H9 (cell line): Measurements from ENCODE around the gene NHS. TPM values are rescaled to one million over a fixed set of nuclear protein-coding genes. Genes with fewer than 3 reads are reported as not detected.

Source experiments
- DNase-seq: peaks from one replicate; pipeline ENCODE4 v3.0.0-alpha.2; 2017
- H2AFZ ChIP-seq: one replicate; pipeline ENCODE4 v1.6.1; 2013; ENCODE audit warnings: mild to moderate bottlenecking, low read length, control low read depth, moderate library complexity
- H2AK5ac ChIP-seq: 2 replicates; pipeline ENCODE4 v1.6.1; 2013; ENCODE audit warnings: low read length, control low read depth, mixed read lengths; ENCODE audit not compliant: insufficient read length
- H2BK120ac ChIP-seq: one replicate; pipeline ENCODE4 v1.6.1; 2013; ENCODE audit warnings: low read depth, mild to moderate bottlenecking, low read length, control low read depth, inconsistent platforms; ENCODE audit not compliant: poor library complexity, severe bottlenecking
- H2BK12ac ChIP-seq: 2 replicates; pipeline ENCODE4 v1.6.1; 2013; ENCODE audit warnings: low read length, control low read depth, mixed read lengths, low read depth; ENCODE audit not compliant: insufficient read length
- H2BK15ac ChIP-seq: 2 replicates; pipeline ENCODE4 v1.6.1; 2013; ENCODE audit warnings: low read depth, low read length, control low read depth
- H2BK20ac ChIP-seq: one replicate; pipeline ENCODE4 v1.6.1; 2013; ENCODE audit warnings: low read depth, mild to moderate bottlenecking, low read length, control low read depth, inconsistent platforms; ENCODE audit not compliant: poor library complexity, severe bottlenecking
- H2BK5ac ChIP-seq: 2 replicates; pipeline ENCODE4 v1.6.1; 2013; ENCODE audit warnings: low read length, control low read depth, mixed read lengths; ENCODE audit not compliant: insufficient read length
- H3K14ac ChIP-seq: 2 replicates; pipeline ENCODE4 v1.6.1; 2013; ENCODE audit warnings: low read length, control low read depth; ENCODE audit not compliant: insufficient read depth
- H3K18ac ChIP-seq: 2 replicates; pipeline ENCODE4 v1.6.1; 2013; ENCODE audit warnings: low read depth, mild to moderate bottlenecking, mixed read lengths, low read length, control low read depth; ENCODE audit not compliant: insufficient read length
- H3K23ac ChIP-seq: 2 replicates; pipeline ENCODE4 v1.6.1; 2013; ENCODE audit warnings: low read length, control low read depth, mixed read lengths, low read depth; ENCODE audit not compliant: insufficient read length
- H3K23me2 ChIP-seq: 2 replicates; pipeline ENCODE4 v1.6.1; 2013; ENCODE audit warnings: low read depth, mild to moderate bottlenecking, mixed read lengths, low read length, control low read depth; ENCODE audit not compliant: insufficient read length, poor library complexity, severe bottlenecking
- H3K27ac ChIP-seq: 2 replicates; pipeline ENCODE4 v1.5.1; 2013; ENCODE audit warnings: low read length, control low read depth, mixed read lengths, low read depth; ENCODE audit not compliant: insufficient read length
- H3K27me3 ChIP-seq: 2 replicates; pipeline ENCODE4 v1.6.1; 2013; ENCODE audit warnings: low read length, control low read depth, inconsistent platforms; ENCODE audit not compliant: insufficient read depth
- H3K4ac ChIP-seq: 2 replicates; pipeline ENCODE4 v1.6.1; 2013; ENCODE audit warnings: low read depth, mild to moderate bottlenecking, control low read depth, inconsistent platforms, low read length, moderate library complexity
- H3K4me1 ChIP-seq: 2 replicates; pipeline ENCODE4 v1.6.1; 2013; ENCODE audit warnings: low read length, control low read depth, inconsistent platforms; ENCODE audit not compliant: insufficient read depth
- H3K4me2 ChIP-seq: 2 replicates; pipeline ENCODE4 v1.6.1; 2013; ENCODE audit warnings: low read length, control low read depth, mixed read lengths; ENCODE audit not compliant: insufficient read length, insufficient read depth
- H3K56ac ChIP-seq: 2 replicates; pipeline ENCODE4 v1.6.1; 2013; ENCODE audit warnings: low read depth, mild to moderate bottlenecking, mixed read lengths, low read length, control low read depth; ENCODE audit not compliant: insufficient read length
- H3K79me1 ChIP-seq: 2 replicates; pipeline ENCODE4 v1.6.1; 2013; ENCODE audit warnings: low read depth, mild to moderate bottlenecking, moderate library complexity, low read length, control low read depth, inconsistent platforms; ENCODE audit not compliant: insufficient read depth, poor library complexity, severe bottlenecking
- H3K79me2 ChIP-seq: 2 replicates; pipeline ENCODE4 v1.6.1; 2013; ENCODE audit warnings: low read length, control low read depth, inconsistent platforms; ENCODE audit not compliant: insufficient read depth
- H3K9ac ChIP-seq: 2 replicates; pipeline ENCODE4 v1.6.1; 2013; ENCODE audit warnings: low read length, control low read depth, mixed read lengths; ENCODE audit not compliant: insufficient read length; ENCODE audit errors: extremely low read depth
- H3K9me3 ChIP-seq: one replicate; pipeline ENCODE4 v1.6.1; 2013; ENCODE audit warnings: low read depth, low read length, inconsistent platforms; ENCODE audit not compliant: control insufficient read depth
- H3T11ph ChIP-seq: one replicate; pipeline ENCODE4 v1.6.1; 2013; ENCODE audit warnings: mild to moderate bottlenecking, low read length, control low read depth, inconsistent platforms
- H4K20me1 ChIP-seq: one replicate; pipeline ENCODE4 v1.6.1; 2013; ENCODE audit not compliant: control insufficient read depth, insufficient read length, insufficient read depth
- H4K5ac ChIP-seq: 2 replicates; pipeline ENCODE4 v1.6.1; 2013; ENCODE audit warnings: low read depth, mild to moderate bottlenecking, mixed read lengths, low read length, control low read depth; ENCODE audit not compliant: insufficient read length
- H4K8ac ChIP-seq: replicated peaks from 2 replicates; pipeline ENCODE4 v1.6.1; 2013; ENCODE audit warnings: low read length, control low read depth, mixed read lengths, low read depth; ENCODE audit not compliant: insufficient read length
- H4K91ac ChIP-seq: 2 replicates; pipeline ENCODE4 v1.6.1; 2013; ENCODE audit warnings: low read depth, mild to moderate bottlenecking, moderate library complexity, mixed read lengths, low read length, control low read depth; ENCODE audit not compliant: insufficient read length
- H3K27ac Mint-ChIP-seq, 3 experiments: 2 replicates in 2 of 3; 3 replicates in 1 of 3; pipeline ENCODE4 v1.8.0; 2020 to 2021; ENCODE audit warnings: mixed read lengths in 3 of 3, mild to moderate bottlenecking in 1 of 3, moderate library complexity in 1 of 3
- H3K27me3 Mint-ChIP-seq: 2 replicates; pipeline ENCODE4 v1.8.0; 2021; ENCODE audit warnings: low read depth, mild to moderate bottlenecking, moderate library complexity, mixed read lengths
- H3K36me3 Mint-ChIP-seq, 3 experiments: 2 replicates in 2 of 3; 3 replicates in 1 of 3; pipeline ENCODE4 v1.8.0; 2020 to 2021; ENCODE audit warnings: low read depth in 3 of 3, mixed read lengths in 3 of 3; ENCODE audit not compliant: insufficient read depth in 1 of 3
- H3K4me1 Mint-ChIP-seq, 2 experiments: 2 replicates each; pipeline ENCODE4 v1.8.0; 2020; ENCODE audit warnings: mixed read lengths in 2 of 2
- H3K4me3 Mint-ChIP-seq, 2 experiments: 2 replicates in 1 of 2; 3 replicates in 1 of 2; pipeline ENCODE4 v1.8.0; 2020 to 2021; ENCODE audit warnings: mild to moderate bottlenecking in 2 of 2, mixed read lengths in 2 of 2, moderate library complexity in 1 of 2
- H3K9me3 Mint-ChIP-seq, 2 experiments: 2 replicates in 1 of 2; 3 replicates in 1 of 2; pipeline ENCODE4 v1.8.0; 2020; ENCODE audit warnings: mild to moderate bottlenecking in 2 of 2, mixed read lengths in 2 of 2, moderate library complexity in 1 of 2
- WGBS: extraction: QIAGEN DNeasy Blood & Tissue Kit; methylation state at CpG from one replicate; pipeline ENCODE4 v1.1.7; 2013; ENCODE audit warnings: missing lambda C conversion rate, low lambda C conversion rate, mixed read lengths; ENCODE audit not compliant: insufficient read length; ENCODE audit errors: extremely low coverage; 5-methylcytosine and 5-hydroxymethylcytosine counted together
- total RNA-seq: library from RNA; stranded (reverse); gene quantifications from 2 replicates; pipeline ENCODE4 v1.2.1, GENCODE V29; 2021
- TF ChIP-seq, protein P1 (sequence below): fragments of 200-600 bp; sonication (generic); conservative IDR thresholded peaks from 3 replicates; pipeline ENCODE4 v1.8.0; 2021; ENCODE audit warnings: antibody characterized with exemption, mild to moderate bottlenecking

Gene NHS
- total RNA-seq, 1 experiment from 2014 or later, result 8.7 TPM

DNA sequence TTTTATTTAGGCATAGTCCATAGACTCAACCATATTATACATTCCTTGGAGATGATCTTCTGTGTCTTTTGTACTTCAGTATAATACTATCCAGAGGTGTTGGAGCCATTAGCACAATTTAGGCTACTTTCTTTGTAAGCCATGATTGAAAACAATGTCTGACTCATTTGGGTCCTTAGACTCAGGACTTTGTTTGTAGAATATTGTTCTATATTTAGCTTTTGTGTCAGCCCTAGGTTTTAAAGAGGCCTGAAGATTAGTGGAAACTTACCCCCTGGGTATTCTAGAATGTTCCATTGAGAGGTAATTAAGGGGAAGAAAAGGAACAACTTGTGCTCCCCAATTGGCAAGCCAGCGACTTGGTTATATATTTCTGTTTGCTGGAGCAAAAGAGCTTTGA, 217.1 kb downstream of the NHS start:
- Histone ChIP-seq H3K14ac (no peak overlapping the region), H4K20me1 (no peaks in the 10 kb centered on the region), H2AFZ (no peak overlapping the region), H3K4me2 (no peak overlapping the region), H3K79me1 (no peaks in the 10 kb centered on the region), H2BK120ac (no peak overlapping the region), H3T11ph (no peak overlapping the region), H3K56ac (no peak overlapping the region), H2BK12ac (no peak overlapping the region), H2BK5ac (no peak overlapping the region), H2BK20ac (no peak overlapping the region), H3K4me1 (no peaks in the 10 kb centered on the region), H3K23me2 (no peaks in the 10 kb centered on the region), H3K18ac (no peak overlapping the region), H3K27ac (no peak overlapping the region), H3K27me3 (no peaks in the 10 kb centered on the region; the same call in none of the 2 replicates), H3K4ac (no peak overlapping the region), H3K9me3 (no peaks in the 10 kb centered on the region), H2BK15ac (no peak overlapping the region), H3K23ac (no peak overlapping the region), H4K8ac (no peak overlapping the region), H3K79me2 (no peaks in the 10 kb centered on the region), H3K9ac (no peak overlapping the region), H2AK5ac (no peak overlapping the region), H4K5ac (no peak overlapping the region), H4K91ac (no peak overlapping the region)
- TF ChIP-seq, protein P1, sequence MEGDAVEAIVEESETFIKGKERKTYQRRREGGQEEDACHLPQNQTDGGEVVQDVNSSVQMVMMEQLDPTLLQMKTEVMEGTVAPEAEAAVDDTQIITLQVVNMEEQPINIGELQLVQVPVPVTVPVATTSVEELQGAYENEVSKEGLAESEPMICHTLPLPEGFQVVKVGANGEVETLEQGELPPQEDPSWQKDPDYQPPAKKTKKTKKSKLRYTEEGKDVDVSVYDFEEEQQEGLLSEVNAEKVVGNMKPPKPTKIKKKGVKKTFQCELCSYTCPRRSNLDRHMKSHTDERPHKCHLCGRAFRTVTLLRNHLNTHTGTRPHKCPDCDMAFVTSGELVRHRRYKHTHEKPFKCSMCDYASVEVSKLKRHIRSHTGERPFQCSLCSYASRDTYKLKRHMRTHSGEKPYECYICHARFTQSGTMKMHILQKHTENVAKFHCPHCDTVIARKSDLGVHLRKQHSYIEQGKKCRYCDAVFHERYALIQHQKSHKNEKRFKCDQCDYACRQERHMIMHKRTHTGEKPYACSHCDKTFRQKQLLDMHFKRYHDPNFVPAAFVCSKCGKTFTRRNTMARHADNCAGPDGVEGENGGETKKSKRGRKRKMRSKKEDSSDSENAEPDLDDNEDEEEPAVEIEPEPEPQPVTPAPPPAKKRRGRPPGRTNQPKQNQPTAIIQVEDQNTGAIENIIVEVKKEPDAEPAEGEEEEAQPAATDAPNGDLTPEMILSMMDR, result no peak
- Mint-ChIP-seq H3K9me3 (no peaks in the 10 kb centered on the region), H3K4me1 (peaks cover 22 to 26% of the 10 kb centered on the region in 2 experiments), H3K36me3 (peaks cover 0 to 2% (median 0%) of the 10 kb centered on the region in 3 experiments; a peak in 1 of 7 replicates), H3K4me3 (no peak overlapping the region), H3K27me3 (no peaks in the 10 kb centered on the region; the same call in 1 of the 2 replicates), H3K27ac (no peak overlapping the region)
- DNase-seq, result no peak
- WGBS, result no CpG with 5 or more reads among the region's 1 CpG
